PC-3 (cell line): ENCODE results near the gene HEATR5B. TPM values are rescaled to one million over a fixed set of nuclear protein-coding genes. Genes with fewer than 3 reads are reported as not detected.

Source experiments
- ATAC-seq: fragments of 200-7000 bp; cut with Tn5 transposase; 2 replicates; pipeline ENCODE4 v1.9.1; 2020; ENCODE audit warnings: mild to moderate bottlenecking, moderate library complexity
- BruUV-seq: library from RNA; stranded (reverse); fragments of 400-500 nt; replicated peaks from 2 replicates; lab custom pipeline; 2021; lab: Mats Ljungman, UMichigan
- CTCF ChIA-PET: fragments of 300-600 bp; sonication (Branson Sonifier 250); formaldehyde crosslinking; loops from one replicate; lab custom pipeline; 2022; ENCODE audit warnings: antibody characterized with exemption; lab: Charles Lee
- POLR2A ChIA-PET: fragments of 300-600 bp; sonication (Branson Sonifier 250); formaldehyde crosslinking; loops from one replicate; lab custom pipeline; 2022; ENCODE audit warnings: antibody characterized with exemption; ENCODE audit not compliant: unreplicated experiment; lab: Charles Lee
- DNase-seq: peaks from one replicate; pipeline ENCODE4 v3.0.0-alpha.2; 2015
- H2AFZ ChIP-seq: fragments of 300-600 bp; sonication (generic); 2 replicates; pipeline ENCODE4 v1.6.0; 2016; ENCODE audit warnings: antibody characterized with exemption, low read length
- H3F3A ChIP-seq: fragments of 300-600 bp; sonication (generic); one replicate; pipeline ENCODE4 v1.6.0; 2017; ENCODE audit warnings: antibody characterized with exemption, low read length, control low read depth, mild to moderate bottlenecking; ENCODE audit not compliant: unreplicated experiment
- H3K27ac ChIP-seq: fragments of 300-600 bp; sonication (generic); 2 replicates; pipeline ENCODE4 v1.5.1; 2016; ENCODE audit warnings: mild to moderate bottlenecking, low read length
- H3K27me3 ChIP-seq: fragments of 300-600 bp; sonication (generic); 2 replicates; pipeline ENCODE4 v1.6.1; 2016; ENCODE audit warnings: low read length, mixed read lengths
- H3K36me3 ChIP-seq: fragments of 300-600 bp; sonication (generic); 2 replicates; pipeline ENCODE4 v1.6.1; 2016; ENCODE audit warnings: low read depth, mixed run types, low read length, mixed read lengths
- H3K4me1 ChIP-seq: fragments of 300-600 bp; sonication (generic); 2 replicates; pipeline ENCODE4 v1.5.1; 2016; ENCODE audit warnings: low read length; ENCODE audit not compliant: insufficient read depth
- H3K4me2 ChIP-seq: fragments of 300-600 bp; sonication (generic); 2 replicates; pipeline ENCODE4 v1.6.0; 2016; ENCODE audit warnings: low read length
- H3K4me3 ChIP-seq: fragments of 300-600 bp; sonication (generic); 2 replicates; pipeline ENCODE4 v1.5.1; 2016; ENCODE audit warnings: mild to moderate bottlenecking, low read length, mixed read lengths
- H3K79me2 ChIP-seq: fragments of 300-600 bp; sonication (generic); 2 replicates; pipeline ENCODE4 v1.6.1; 2017; ENCODE audit warnings: low read length, mixed read lengths
- H3K9ac ChIP-seq: fragments of 300-600 bp; sonication (generic); 2 replicates; pipeline ENCODE4 v1.6.0; 2016; ENCODE audit warnings: mild to moderate bottlenecking, low read length
- H3K9me2 ChIP-seq: fragments of 300-600 bp; sonication (generic); replicated peaks from 2 replicates; pipeline ENCODE4 v1.6.1; 2016; ENCODE audit warnings: mixed run types, low read length, mixed read lengths
- H3K9me3 ChIP-seq: fragments of 300-600 bp; sonication (generic); 2 replicates; pipeline ENCODE4 v1.6.1; 2016; ENCODE audit warnings: low read length, mixed read lengths
- H4K20me1 ChIP-seq: fragments of 300-600 bp; sonication (generic); 2 replicates; pipeline ENCODE4 v1.6.1; 2016; ENCODE audit warnings: low read length, mixed read lengths
- CTCF ChIP-seq: fragments of 300-600 bp; sonication (generic); conservative IDR thresholded peaks from 2 replicates; pipeline ENCODE4 v1.5.1; 2017; ENCODE audit warnings: antibody characterized with exemption, low read depth, mild to moderate bottlenecking, low read length
- EZH2 ChIP-seq: fragments of 300-600 bp; sonication (generic); IDR thresholded peaks from one replicate; pipeline ENCODE4 v1.6.1; 2017; ENCODE audit warnings: antibody characterized with exemption, mild to moderate bottlenecking, low read length; ENCODE audit not compliant: unreplicated experiment
- EZH2phosphoT487 ChIP-seq: fragments of 300-600 bp; sonication (generic); IDR thresholded peaks from 2 replicates; pipeline ENCODE4 v1.6.1; 2018; ENCODE audit warnings: mild to moderate bottlenecking, antibody characterized with exemption, low read length, borderline replicate concordance
- intact Hi-C: fragments of 100-400 bp; cut with micrococcal nuclease; formaldehyde crosslinking; loops from 2 replicates; pipeline ENCODE4 v1.9.0; 2023
- total RNA-seq: library from RNA; depleted of rRNA; stranded (reverse); fragments of >200 nt; gene quantifications from 2 replicates; pipeline ENCODE4 v1.2.3, GENCODE V29; 2014

The HEATR5B gene
- total RNA-seq, 1 experiment from 2014 or later = 13.0 TPM

GRCh38 chr2:37061013-37061711 is 23.0 kb downstream of the HEATR5B start:
- Histone ChIP-seq H3K36me3 (peaks cover 30% of the 10 kb centered on the region), H3K4me1 (no peaks in the 10 kb centered on the region), H3K4me3 (no peak overlapping the region), H4K20me1 (no peaks in the 10 kb centered on the region), H3K9me2 (no peaks in the 10 kb centered on the region), H3F3A (no peaks in the 10 kb centered on the region), H3K9ac (no peak overlapping the region), H3K27me3 (no peaks in the 10 kb centered on the region), H2AFZ (no peak overlapping the region), H3K79me2 (no peaks in the 10 kb centered on the region), H3K27ac (no peak overlapping the region), H3K4me2 (no peak overlapping the region), H3K9me3 (no peaks in the 10 kb centered on the region)
- DNase-seq (no peak), ATAC-seq (no peak)
- CTCF ChIA-PET = no interaction called here
- POLR2A ChIA-PET = no interaction called here
- no peak for TF ChIP-seq CTCF
- no peak for TF ChIP-seq EZH2
- no peak for TF ChIP-seq EZH2phosphoT487
- BruUV-seq = no TSS peak
- intact Hi-C loops = no loop called here

GRCh38 chr2:37060446-37060845 is 23.7 kb downstream of the HEATR5B start:
- peaks cover 34% of the 10 kb centered on the region for H3K36me3 ChIP-seq
- H2AFZ ChIP-seq = no peak overlapping the region
- TF ChIP-seq CTCF (no peak), EZH2 (no peak), EZH2phosphoT487 (no peak)
- H3K27ac ChIP-seq = no peak overlapping the region
- DNase-seq = no peak
- ATAC-seq = no peak
- no peaks in the 10 kb centered on the region for H3K9me3 ChIP-seq
- no peaks in the 10 kb centered on the region for H3K9me2 ChIP-seq
- intact Hi-C loops = no loop called here
- no peaks in the 10 kb centered on the region for H3K27me3 ChIP-seq
- H4K20me1 ChIP-seq = no peaks in the 10 kb centered on the region
- H3F3A ChIP-seq = no peaks in the 10 kb centered on the region
- no TSS peak for BruUV-seq
- no peak overlapping the region for H3K4me2 ChIP-seq
- ChIA-PET CTCF (no interaction called here), POLR2A (no interaction called here)
- no peak overlapping the region for H3K9ac ChIP-seq
- no peak overlapping the region for H3K4me3 ChIP-seq
- no peaks in the 10 kb centered on the region for H3K4me1 ChIP-seq
- H3K79me2 ChIP-seq = no peaks in the 10 kb centered on the region

- ChIA-PET POLR2A (no interaction called here), CTCF (no interaction called here)
Measured at GRCh38 chr2:37059841-37060240, 24.3 kb downstream of the HEATR5B start.

More at GRCh38 chr2:37059841-37060240, 24.3 kb downstream of the HEATR5B start:
- Histone ChIP-seq H3K4me3 (no peak overlapping the region), H3K4me2 (no peak overlapping the region), H3K79me2 (no peaks in the 10 kb centered on the region), H3K9ac (no peak overlapping the region), H3K36me3 (peaks cover 28% of the 10 kb centered on the region), H2AFZ (no peak overlapping the region), H3K9me2 (no peaks in the 10 kb centered on the region), H3F3A (no peaks in the 10 kb centered on the region), H4K20me1 (no peaks in the 10 kb centered on the region), H3K27me3 (no peaks in the 10 kb centered on the region), H3K9me3 (no peaks in the 10 kb centered on the region), H3K27ac (no peak overlapping the region), H3K4me1 (no peaks in the 10 kb centered on the region)
- intact Hi-C loops = no loop called here
- BruUV-seq = no TSS peak
- TF ChIP-seq CTCF (no peak), EZH2 (no peak), EZH2phosphoT487 (no peak)
- ATAC-seq (no peak), DNase-seq (no peak)
